GM04503 (cell line): ENCODE data around the gene CHD1L.
"Not testable (repeated sequence)": the region's sequence is repeated elsewhere in the genome, so short reads cannot be mapped to it uniquely, and the experiment has no call there.

Experiments
- DNase-seq: peaks from one replicate; pipeline ENCODE4 v3.0.0-alpha.2; 2012; ENCODE audit warnings: low read depth

Gene CHD1L

GRCh38 chr1:147267711-147268110 lies 25.2 kb downstream of the CHD1L start:
- no peak for DNase-seq

GRCh38 chr1:147270721-147271120 lies 28.2 kb downstream of the CHD1L start:
- DNase-seq: no peak

GRCh38 chr1:147272042-147272441 lies 29.6 kb downstream of the CHD1L start:
- DNase-seq: no peak

GRCh38 chr1:147273409-147274336 lies 31.2 kb downstream of the CHD1L start:
- DNase-seq: peak; percentile 55

GRCh38 chr1:147281950-147282349 lies 39.5 kb downstream of the CHD1L start:
- DNase-seq: no peak

- no peak for DNase-seq
Observed at GRCh38 chr1:147283011-147283410, 40.5 kb downstream of the CHD1L start.

- DNase-seq: no peak
Observed at GRCh38 chr1:147287133-147287865, 44.8 kb downstream of the CHD1L start.

GRCh38 chr1:147292012-147292411 lies 49.5 kb downstream of the CHD1L start:
- peak; percentile 51 for DNase-seq

GRCh38 chr1:147292631-147293251 lies 50.3 kb downstream of the CHD1L start:
- DNase-seq: peak; percentile 94

GRCh38 chr1:147297438-147297837 lies 55.0 kb downstream of the CHD1L start:
- no peak for DNase-seq

GRCh38 chr1:147305803-147306202 lies 63.3 kb downstream of the CHD1L start:
- DNase-seq: not testable (repeated sequence)

GRCh38 chr1:147316968-147317367 lies 74.5 kb downstream of the CHD1L start:
- no peak for DNase-seq

GRCh38 chr1:147326933-147327687 lies 84.6 kb downstream of the CHD1L start:
- not testable (repeated sequence) for DNase-seq

GRCh38 chr1:147334292-147334691 lies 91.8 kb downstream of the CHD1L start:
- no peak for DNase-seq

- DNase-seq: no peak
Observed at GRCh38 chr1:147336291-147336690, 93.8 kb downstream of the CHD1L start.

- no peak for DNase-seq
Observed at GRCh38 chr1:147337040-147337630, 94.7 kb downstream of the CHD1L start.

GRCh38 chr1:147338571-147338970 lies 96.1 kb downstream of the CHD1L start:
- DNase-seq: no peak

GRCh38 chr1:147341246-147341645 lies 98.8 kb downstream of the CHD1L start:
- no peak for DNase-seq
